CD4-positive, alpha-beta T cell treated with Interleukin-15 for 4 hours (primary cell): ENCODE data around the gene C1QL1.
A peak's percentile ranks its signal among the peaks of the same experiment; 100 is the strongest.

Experiments
- DNase-seq: peaks from one replicate; pipeline ENCODE4 v3.0.0-alpha.2; 2020; ENCODE audit warnings: low spot score

The C1QL1 gene

GRCh38 chr17:44914148-44914547, 54.0 kb downstream of the C1QL1 start:
- no peak for DNase-seq

DNA sequence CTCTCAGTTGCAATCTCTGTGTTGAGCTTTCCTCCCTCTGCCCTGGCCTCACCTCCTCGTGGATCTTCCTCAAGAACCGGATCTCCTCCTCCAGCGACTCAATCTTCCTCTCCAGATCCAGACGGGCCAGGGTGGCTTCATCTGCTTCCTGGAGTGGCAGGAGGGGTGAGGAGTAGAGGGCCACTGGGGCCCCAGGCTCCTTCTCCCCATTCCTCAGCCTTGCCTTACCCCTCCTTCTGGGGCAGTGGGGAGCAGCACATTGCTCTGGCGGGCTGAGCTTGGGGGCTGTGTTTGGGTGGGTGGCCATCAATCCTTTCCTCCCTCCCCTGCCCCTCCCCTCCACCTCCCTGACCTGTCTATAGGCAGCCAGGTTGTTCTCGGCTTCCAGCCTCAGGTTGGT, 54.4 kb downstream of the C1QL1 start:
- DNase-seq: no peak

GRCh38 chr17:44912763-44913544, 55.1 kb downstream of the C1QL1 start:
- no peak for DNase-seq

DNA sequence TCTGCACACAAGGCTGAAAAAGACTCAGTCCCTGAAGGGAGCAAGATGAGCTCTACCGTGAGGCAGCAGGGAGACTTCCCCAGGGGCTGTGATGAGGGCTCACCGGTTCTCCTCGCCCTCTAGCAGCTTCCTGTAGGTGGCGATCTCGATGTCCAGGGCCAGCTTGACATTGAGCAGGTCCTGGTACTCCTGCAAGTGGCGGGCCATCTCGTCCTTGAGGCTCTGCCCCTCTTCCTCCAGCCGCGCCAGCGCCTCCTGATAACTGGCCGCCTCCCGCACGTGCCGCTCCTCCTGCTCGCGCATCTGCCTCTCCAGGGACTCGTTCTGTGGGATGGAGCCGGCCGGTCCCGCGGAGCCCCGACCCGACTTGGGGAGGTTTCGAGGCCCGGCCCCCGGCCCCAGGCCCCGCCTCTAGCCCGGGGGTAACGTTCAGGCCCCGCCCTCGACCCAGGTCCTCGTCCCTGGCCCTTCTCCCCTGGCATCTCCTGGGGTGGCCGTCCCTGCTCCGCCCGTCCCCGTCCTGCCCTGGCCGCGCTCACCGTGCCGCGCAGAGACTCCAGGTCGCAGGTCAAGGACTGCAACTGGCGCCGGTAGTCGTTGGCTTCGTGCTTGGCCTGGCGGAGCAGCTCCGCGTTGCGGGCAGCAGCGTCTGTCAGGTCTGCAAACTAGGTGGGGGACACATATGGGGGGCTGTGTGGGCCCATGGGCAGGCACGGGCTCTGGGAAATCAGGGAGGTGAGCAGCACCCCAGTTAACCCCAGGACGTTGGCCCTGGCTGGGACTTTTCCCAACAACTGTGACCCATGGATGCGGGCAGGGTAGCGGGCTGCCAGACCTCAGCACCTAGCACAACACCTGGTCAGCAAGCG, 56.7 kb downstream of the C1QL1 start:
- peak; percentile 53 for DNase-seq

GRCh38 chr17:44910231-44911106, 57.6 kb downstream of the C1QL1 start:
- no peak for DNase-seq
